ENCODE measurements around the gene LIN9. TPM values are rescaled to one million over a fixed set of nuclear protein-coding genes. Genes with fewer than 3 reads are reported as not detected.

LIN9 gene
- total and polyA plus RNA-seq, 2 of the 8 experiments (the other 6 are each of a cell fraction or from before 2014, with no cell fraction given), result 5.6 to 12.6 TPM

- DNase-seq (ENCODE audit: low read depth in 1 of 2, low spot score in 2 of 2) (no peak), FAIRE-seq (no peak)
- Histone ChIP-seq H3K4ac (replicated peaks; ENCODE audit: insufficient read length, low read depth, low read length) (no peak overlapping the region), H3K18ac (ENCODE audit: extremely low read depth, low read length) (no peak overlapping the region), H3K23me2 (ENCODE audit: low read depth, low read length) (no peaks in the 10 kb centered on the region), H2BK120ac (replicated peaks; ENCODE audit: low read depth, low read length) (no peak overlapping the region), H4K8ac (ENCODE audit: extremely low read depth, insufficient read depth, low read length) (no peak overlapping the region), H3K79me2 (ENCODE audit: control insufficient read depth in 1 of 2, insufficient read depth in 2 of 2, low read length in 2 of 2) (no peaks in the 10 kb centered on the region), H2AK5ac (ENCODE audit: low read depth, low read length) (no peak overlapping the region), H3K9ac (replicated peaks in 1 of 4; ENCODE audit: extremely low read depth in 1 of 4, low read depth in 3 of 4, low read length in 3 of 4) (no peak overlapping the region), H4K91ac (replicated peaks; ENCODE audit: insufficient read length, low read length) (no peak overlapping the region), H3K4me2 (ENCODE audit: insufficient read depth in 1 of 2, low read depth in 2 of 2, low read length in 2 of 2) (no peak overlapping the region), H3K14ac (ENCODE audit: insufficient read length) (no peak overlapping the region), H2AFZ (ENCODE audit: low read length) (no peak overlapping the region), H2BK15ac (ENCODE audit: low read length) (no peak overlapping the region), H2BK12ac (ENCODE audit: low read depth, low read length) (no peak overlapping the region), H2BK5ac (ENCODE audit: low read depth, low read length) (no peak overlapping the region), H4K20me1 (replicated peaks in 1 of 2; ENCODE audit: control insufficient read depth in 1 of 2, insufficient read depth in 2 of 2, low read length in 2 of 2) (no peaks in the 10 kb centered on the region), H3K27me3 (replicated peaks in 1 of 4; ENCODE audit: control insufficient read depth in 3 of 4, extremely low read depth in 1 of 4, insufficient read depth in 3 of 4, low read length in 3 of 4) (no peaks in the 10 kb centered on the region), H3K56ac (replicated peaks; ENCODE audit: insufficient read length, low read depth, low read length) (no peak overlapping the region), H3K4me1 (replicated peaks in 1 of 4; ENCODE audit: control insufficient read depth in 3 of 4, insufficient read depth in 4 of 4, low read length in 3 of 4) (no peaks in the 10 kb centered on the region), H3K23ac (ENCODE audit: insufficient read length) (no peak overlapping the region), H3K27ac (ENCODE audit: low read depth, low read length) (no peak overlapping the region), H3K9me3 (ENCODE audit: insufficient read depth in 2 of 2, low read depth in 1 of 2, low read length in 1 of 2) (no peaks in the 10 kb centered on the region), H3K4me3 (ENCODE audit: extremely low read depth in 1 of 4, insufficient read depth in 2 of 4, low read depth in 3 of 4, low read length in 4 of 4) (no peak overlapping the region), H2BK20ac (ENCODE audit: low read length) (no peak overlapping the region), H3K36me3 (ENCODE audit: control insufficient read depth in 2 of 4, insufficient read depth in 4 of 4, low read length in 3 of 4) (peaks cover 3 to 37% (median 16%) of the 10 kb centered on the region in 4 experiments; a peak in 7 of 8 replicates), H3K79me1 (ENCODE audit: low read depth, low read length) (no peaks in the 10 kb centered on the region; the same call in 1 of the 2 replicates), H4K5ac (ENCODE audit: insufficient read length, low read depth, low read length) (no peak overlapping the region)
- TF ChIP-seq POLR2AphosphoS5 (IDR thresholded peaks at IDR 0.05; ENCODE audit: low read depth, low read length), result 0 out of 2 replicates have a peak, but pooled peaks have one; percentile 5
- TF ChIP-seq CHD2 (IDR thresholded peaks at IDR 0.05; ENCODE audit: low read length), result no peak
- CTCF ChIA-PET (ENCODE audit: partially characterized antibody), result interaction anchor here (1.3 to 1.5 kb wide), 3 partner anchors 45 to 229 kb away, joined by 3 read pairs; no protein-coding TSS in a partner anchor
- POLR2A ChIA-PET (ENCODE audit: partially characterized antibody), result interaction anchor here (1.3 to 2.2 kb wide), 4 partner anchors 8 to 45 kb away, joined by 3 to 7 read pairs (median 6); partner anchors contain the start of gene LIN9
- WGBS, 2 experiments (ENCODE audit: extremely low coverage in 1 of 2, insufficient coverage in 1 of 2, insufficient read length in 1 of 2, insufficient replicate concordance in 2 of 2, low coverage in 1 of 2, low lambda C conversion rate in 2 of 2, missing lambda C conversion rate in 1 of 2), result 86% methylated on average over 9 of the region's 10 CpGs; no CpG with 5 or more reads in 1 of the 2 experiments
These were observed 46.1 kb upstream of the LIN9 start for GRCh38 chr1:226355016-226355415.

Measured in H1 (cell line).